ENCODE data around the gene CNTN1.

The CNTN1 gene

GRCh38 chr12:41120211-41120610 is 428.0 kb downstream of the CNTN1 start:
- no peak overlapping the region for H3K4me3 ChIP-seq (ENCODE audit: low read depth, low read length)
- H3K36me3 ChIP-seq (replicated peaks) = no peaks in the 10 kb centered on the region
- no peak overlapping the region for H3K27ac ChIP-seq
- in situ Hi-C loops (cut with HindIII; ENCODE audit: low pct_ligation_motif_present, low sequenced_read_pairs) = no loop called here
- no peak for DNase-seq
- no peak for TF ChIP-seq CTCF (IDR thresholded peaks at IDR 0.05; ENCODE audit: low read depth, low read length, missing control alignments)
- H3K27me3 ChIP-seq (replicated peaks) = no peaks in the 10 kb centered on the region

GRCh38 chr12:41121374-41121773 is 429.1 kb downstream of the CNTN1 start:
- no peak for TF ChIP-seq CTCF (IDR thresholded peaks at IDR 0.05; ENCODE audit: low read depth, low read length, missing control alignments)

More at GRCh38 chr12:41121374-41121773, 429.1 kb downstream of the CNTN1 start:
- in situ Hi-C loops (cut with HindIII; ENCODE audit: low pct_ligation_motif_present, low sequenced_read_pairs) = no loop called here
- Histone ChIP-seq H3K27ac (no peak overlapping the region), H3K36me3 (replicated peaks) (no peaks in the 10 kb centered on the region), H3K4me3 (ENCODE audit: low read depth, low read length) (no peak overlapping the region), H3K27me3 (replicated peaks) (no peaks in the 10 kb centered on the region)
- no peak for DNase-seq
